ENCODE results near the gene TMEM161A. TPM values are rescaled to one million over a fixed set of nuclear protein-coding genes. Genes with fewer than 3 reads are reported as not detected.

TMEM161A gene
- total and polyA plus RNA-seq, 2 of the 13 experiments (the other 11 are each of a cell fraction or from before 2014, with no cell fraction given) = 25.9 to 31.4 TPM

DNA sequence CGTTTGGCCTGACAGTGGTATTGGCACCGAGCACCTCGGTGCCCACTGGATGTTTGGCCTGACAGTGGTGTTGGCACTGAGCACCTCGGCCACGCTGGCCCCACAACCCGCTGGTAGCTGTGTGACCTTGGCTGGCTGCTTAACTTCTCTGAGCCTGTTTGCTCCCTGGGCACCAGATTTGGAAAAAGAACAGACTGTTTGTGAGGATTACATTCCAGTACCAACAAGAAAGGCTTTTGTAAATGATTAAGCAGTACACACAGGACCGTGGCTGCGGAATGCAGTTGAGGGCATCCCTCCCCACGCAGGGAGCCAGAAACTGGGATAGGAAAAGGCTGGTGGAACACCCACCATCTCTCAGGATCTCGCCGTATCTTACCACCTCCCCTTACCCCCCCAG is 42.6 kb downstream of the TMEM161A start:
- Histone ChIP-seq H3K79me2 (ENCODE audit: insufficient read depth, low read length) (no peaks in the 10 kb centered on the region), H3K27me3 (ENCODE audit: control insufficient read depth in 1 of 2, insufficient read depth in 2 of 2, low read length in 2 of 2) (no peaks in the 10 kb centered on the region), H3K4me1 (ENCODE audit: insufficient read depth, low read length) (peaks cover 73% of the 10 kb centered on the region), H3K4me3 (replicated peaks in 1 of 3; ENCODE audit: insufficient read depth in 1 of 3, low read depth in 2 of 3, low read length in 3 of 3) (peak overlapping the region in 1 of 3 experiments; percentile 34; a peak in 1 of 6 replicates), H3K4me2 (ENCODE audit: low read depth, low read length) (peak overlapping the region; percentile 51), H3K9ac (ENCODE audit: insufficient read depth, low read depth, low read length) (peak overlapping the region; percentile 35; the same call in 1 of the 2 replicates), H2AFZ (ENCODE audit: low read length) (no peak overlapping the region), H4K20me1 (ENCODE audit: insufficient read depth, low read length) (no peaks in the 10 kb centered on the region), H3K9me3 (ENCODE audit: low read length) (no peaks in the 10 kb centered on the region), H3K27ac (ENCODE audit: extremely low read length, insufficient read depth, low read length) (peak overlapping the region; percentile 99), H3K36me3 (replicated peaks in 1 of 2; ENCODE audit: control insufficient read depth in 1 of 2, insufficient read depth in 2 of 2, low read length in 2 of 2) (no peaks in the 10 kb centered on the region)
- FAIRE-seq (peak; percentile 51), DNase-seq (ENCODE audit: low spot score) (peak; percentile 20), ATAC-seq (no peak)
- in situ Hi-C loops (cut with HindIII; ENCODE audit: extremely low pct_ligation_motif_present, low pct_unique_long_range_greater_than_20kb) = no loop called here
- WGBS (ENCODE audit: low lambda C conversion rate) = 28% methylated on average over 11 of the region's 11 CpGs
- intact Hi-C loops (cut with micrococcal nuclease; ENCODE audit: unreplicated experiment) = loop anchor here (5.0 kb wide), 1 partner anchor 42 kb away; the partner anchor contains the start of gene TMEM161A
- ChIA-PET CTCF (ENCODE audit: low intra/inter-chr PET ratio, low total read pairs) (no interaction called here), POLR2A (interaction anchor here (1.0 kb wide), 1 partner anchor 33 kb away, joined by 4 read pairs; the partner anchor contains the start of gene SLC25A42)
- BruUV-seq (replicated peaks) = no TSS peak
- TF ChIP-seq TEAD3 (CRISPR knock-in tag; optimal IDR thresholded peaks at IDR 0.05; ENCODE audit: borderline replicate concordance) = peak; percentile 79
- TF ChIP-seq PCBP1 (IDR thresholded peaks at IDR 0.05; ENCODE audit: borderline replicate concordance, low read depth, low read length) = 0 out of 2 replicates have a peak, but pooled peaks have one; percentile 35
- TF ChIP-seq, protein P1, sequence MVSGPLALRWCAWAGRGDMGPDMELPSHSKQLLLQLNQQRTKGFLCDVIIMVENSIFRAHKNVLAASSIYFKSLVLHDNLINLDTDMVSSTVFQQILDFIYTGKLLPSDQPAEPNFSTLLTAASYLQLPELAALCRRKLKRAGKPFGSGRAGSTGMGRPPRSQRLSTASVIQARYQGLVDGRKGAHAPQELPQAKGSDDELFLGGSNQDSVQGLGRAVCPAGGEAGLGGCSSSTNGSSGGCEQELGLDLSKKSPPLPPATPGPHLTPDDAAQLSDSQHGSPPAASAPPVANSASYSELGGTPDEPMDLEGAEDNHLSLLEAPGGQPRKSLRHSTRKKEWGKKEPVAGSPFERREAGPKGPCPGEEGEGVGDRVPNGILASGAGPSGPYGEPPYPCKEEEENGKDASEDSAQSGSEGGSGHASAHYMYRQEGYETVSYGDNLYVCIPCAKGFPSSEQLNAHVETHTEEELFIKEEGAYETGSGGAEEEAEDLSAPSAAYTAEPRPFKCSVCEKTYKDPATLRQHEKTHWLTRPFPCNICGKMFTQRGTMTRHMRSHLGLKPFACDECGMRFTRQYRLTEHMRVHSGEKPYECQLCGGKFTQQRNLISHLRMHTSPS (CRISPR knock-in tag; IDR thresholded peaks at IDR 0.05; ENCODE audit: low read depth) = peak; percentile 21; the same call in 1 of the 2 replicates
- peak; percentile 79 for TF ChIP-seq RCOR2 (CRISPR knock-in tag; IDR thresholded peaks at IDR 0.05)
- no peak for TF ChIP-seq MEIS2 (CRISPR knock-in tag; IDR thresholded peaks at IDR 0.05)
- peak; percentile 97 for TF ChIP-seq ZMYM3 (CRISPR knock-in tag; IDR thresholded peaks at IDR 0.05)
- TF ChIP-seq, protein P2, sequence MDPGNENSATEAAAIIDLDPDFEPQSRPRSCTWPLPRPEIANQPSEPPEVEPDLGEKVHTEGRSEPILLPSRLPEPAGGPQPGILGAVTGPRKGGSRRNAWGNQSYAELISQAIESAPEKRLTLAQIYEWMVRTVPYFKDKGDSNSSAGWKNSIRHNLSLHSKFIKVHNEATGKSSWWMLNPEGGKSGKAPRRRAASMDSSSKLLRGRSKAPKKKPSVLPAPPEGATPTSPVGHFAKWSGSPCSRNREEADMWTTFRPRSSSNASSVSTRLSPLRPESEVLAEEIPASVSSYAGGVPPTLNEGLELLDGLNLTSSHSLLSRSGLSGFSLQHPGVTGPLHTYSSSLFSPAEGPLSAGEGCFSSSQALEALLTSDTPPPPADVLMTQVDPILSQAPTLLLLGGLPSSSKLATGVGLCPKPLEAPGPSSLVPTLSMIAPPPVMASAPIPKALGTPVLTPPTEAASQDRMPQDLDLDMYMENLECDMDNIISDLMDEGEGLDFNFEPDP (CRISPR knock-in tag; conservative IDR thresholded peaks at IDR 0.05) = no peak
- TF ChIP-seq, protein P3, sequence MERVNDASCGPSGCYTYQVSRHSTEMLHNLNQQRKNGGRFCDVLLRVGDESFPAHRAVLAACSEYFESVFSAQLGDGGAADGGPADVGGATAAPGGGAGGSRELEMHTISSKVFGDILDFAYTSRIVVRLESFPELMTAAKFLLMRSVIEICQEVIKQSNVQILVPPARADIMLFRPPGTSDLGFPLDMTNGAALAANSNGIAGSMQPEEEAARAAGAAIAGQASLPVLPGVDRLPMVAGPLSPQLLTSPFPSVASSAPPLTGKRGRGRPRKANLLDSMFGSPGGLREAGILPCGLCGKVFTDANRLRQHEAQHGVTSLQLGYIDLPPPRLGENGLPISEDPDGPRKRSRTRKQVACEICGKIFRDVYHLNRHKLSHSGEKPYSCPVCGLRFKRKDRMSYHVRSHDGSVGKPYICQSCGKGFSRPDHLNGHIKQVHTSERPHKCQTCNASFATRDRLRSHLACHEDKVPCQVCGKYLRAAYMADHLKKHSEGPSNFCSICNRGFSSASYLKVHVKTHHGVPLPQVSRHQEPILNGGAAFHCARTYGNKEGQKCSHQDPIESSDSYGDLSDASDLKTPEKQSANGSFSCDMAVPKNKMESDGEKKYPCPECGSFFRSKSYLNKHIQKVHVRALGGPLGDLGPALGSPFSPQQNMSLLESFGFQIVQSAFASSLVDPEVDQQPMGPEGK (CRISPR knock-in tag; IDR thresholded peaks at IDR 0.05) = peak; percentile 46
- TF ChIP-seq, protein P4, sequence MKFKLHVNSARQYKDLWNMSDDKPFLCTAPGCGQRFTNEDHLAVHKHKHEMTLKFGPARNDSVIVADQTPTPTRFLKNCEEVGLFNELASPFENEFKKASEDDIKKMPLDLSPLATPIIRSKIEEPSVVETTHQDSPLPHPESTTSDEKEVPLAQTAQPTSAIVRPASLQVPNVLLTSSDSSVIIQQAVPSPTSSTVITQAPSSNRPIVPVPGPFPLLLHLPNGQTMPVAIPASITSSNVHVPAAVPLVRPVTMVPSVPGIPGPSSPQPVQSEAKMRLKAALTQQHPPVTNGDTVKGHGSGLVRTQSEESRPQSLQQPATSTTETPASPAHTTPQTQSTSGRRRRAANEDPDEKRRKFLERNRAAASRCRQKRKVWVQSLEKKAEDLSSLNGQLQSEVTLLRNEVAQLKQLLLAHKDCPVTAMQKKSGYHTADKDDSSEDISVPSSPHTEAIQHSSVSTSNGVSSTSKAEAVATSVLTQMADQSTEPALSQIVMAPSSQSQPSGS (CRISPR knock-in tag; IDR thresholded peaks at IDR 0.05) = 0 out of 2 replicates have a peak, but pooled peaks have one; percentile 15
- no peak for TF ChIP-seq ZNF264 (CRISPR knock-in tag; IDR thresholded peaks at IDR 0.05)
- TF ChIP-seq SALL1 (CRISPR knock-in tag; IDR thresholded peaks at IDR 0.05) = 0 out of 2 replicates have a peak, but pooled peaks have one; percentile 13
- TF ChIP-seq RXRA (CRISPR knock-in tag; IDR thresholded peaks at IDR 0.05) = 0 out of 2 replicates have a peak, but pooled peaks have one; percentile 23
- TF ChIP-seq ADNP (CRISPR knock-in tag; IDR thresholded peaks at IDR 0.05) = peak; percentile 80
- TF ChIP-seq ZFP36 (IDR thresholded peaks at IDR 0.05; ENCODE audit: borderline replicate concordance, low read depth, low read length, partially characterized antibody) = peak; percentile 73
- TF ChIP-seq PPARG (CRISPR knock-in tag; conservative IDR thresholded peaks at IDR 0.05) = peak; percentile 59; the same call in 1 of the 2 replicates
- 0 out of 2 replicates have a peak, but pooled peaks have one; percentile 16 for TF ChIP-seq SMAD3 (CRISPR knock-in tag; IDR thresholded peaks at IDR 0.05)
- TF ChIP-seq CEBPG (CRISPR knock-in tag; IDR thresholded peaks at IDR 0.05) = 0 out of 2 replicates have a peak, but pooled peaks have one; percentile 4
- peak; percentile 57; the same call in 1 of the 2 replicates for TF ChIP-seq HDAC2 (CRISPR knock-in tag; IDR thresholded peaks at IDR 0.05)
- TF ChIP-seq SOX13 (IDR thresholded peaks at IDR 0.05) = no peak
- peak in 1 of 2 experiments; percentile 33; a peak in 2 of 4 replicates for TF ChIP-seq SOX13 (CRISPR knock-in tag; conservative IDR thresholded peaks at IDR 0.05 in 1 of 2, IDR thresholded peaks at IDR 0.05 in 1 of 2)
